22Rv1 (cell line): ENCODE measurements around the gene PGR.

Source experiments
- ZFX ChIP-seq: fragments of 450-650 bp; IDR thresholded peaks from 2 replicates; pipeline ENCODE4 v1.6.1; 2017; ENCODE audit warnings: antibody characterized with exemption, borderline replicate concordance
- TF ChIP-seq, protein P1 (sequence below): fragments of 450-650 bp; IDR thresholded peaks from 2 replicates; pipeline ENCODE4 v1.5.1; 2017; ENCODE audit warnings: mild to moderate bottlenecking

DNA sequence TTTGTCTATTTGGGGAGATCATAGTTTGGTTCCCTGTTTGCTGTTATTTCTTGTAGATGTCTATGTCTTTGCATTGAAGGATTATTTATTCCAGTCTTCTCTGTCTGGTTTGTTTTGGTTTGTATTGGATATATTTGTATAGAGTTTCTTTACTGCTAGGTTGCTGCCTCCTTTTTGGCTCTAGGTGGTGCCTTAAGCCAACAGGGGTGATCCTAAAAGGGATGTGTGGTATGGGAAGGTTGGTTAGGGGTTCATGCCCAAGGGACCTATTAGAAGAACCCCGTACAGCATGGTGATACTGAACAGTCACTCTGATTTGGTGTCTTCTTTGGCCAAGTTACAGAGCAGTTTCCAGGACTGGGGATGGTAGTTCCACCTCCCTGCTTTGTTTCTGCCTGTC, 36.4 kb upstream of the PGR start:
- TF ChIP-seq, protein P1, sequence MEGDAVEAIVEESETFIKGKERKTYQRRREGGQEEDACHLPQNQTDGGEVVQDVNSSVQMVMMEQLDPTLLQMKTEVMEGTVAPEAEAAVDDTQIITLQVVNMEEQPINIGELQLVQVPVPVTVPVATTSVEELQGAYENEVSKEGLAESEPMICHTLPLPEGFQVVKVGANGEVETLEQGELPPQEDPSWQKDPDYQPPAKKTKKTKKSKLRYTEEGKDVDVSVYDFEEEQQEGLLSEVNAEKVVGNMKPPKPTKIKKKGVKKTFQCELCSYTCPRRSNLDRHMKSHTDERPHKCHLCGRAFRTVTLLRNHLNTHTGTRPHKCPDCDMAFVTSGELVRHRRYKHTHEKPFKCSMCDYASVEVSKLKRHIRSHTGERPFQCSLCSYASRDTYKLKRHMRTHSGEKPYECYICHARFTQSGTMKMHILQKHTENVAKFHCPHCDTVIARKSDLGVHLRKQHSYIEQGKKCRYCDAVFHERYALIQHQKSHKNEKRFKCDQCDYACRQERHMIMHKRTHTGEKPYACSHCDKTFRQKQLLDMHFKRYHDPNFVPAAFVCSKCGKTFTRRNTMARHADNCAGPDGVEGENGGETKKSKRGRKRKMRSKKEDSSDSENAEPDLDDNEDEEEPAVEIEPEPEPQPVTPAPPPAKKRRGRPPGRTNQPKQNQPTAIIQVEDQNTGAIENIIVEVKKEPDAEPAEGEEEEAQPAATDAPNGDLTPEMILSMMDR: no peak
- no peak for TF ChIP-seq ZFX
